Anterior cingulate cortex (tissue), 58 donors: ENCODE data around the gene DNMT1.

Experiments used
- DNase-seq, 58 donors: peaks; one replicate each; lab custom pipeline; 2025; lab: John Stamatoyannopoulos, UW

The DNMT1 gene

GRCh38 chr19:10084803-10085202 is 110.0 kb downstream of the DNMT1 start:
- DNase-seq = no peak

- no peak for DNase-seq
Measured at GRCh38 chr19:10083911-10084310, 110.8 kb downstream of the DNMT1 start.
